Germinal center (tissue), 1 donor: ENCODE results near the gene IFT27.
"Not testable (repeated sequence)": the region's sequence is repeated elsewhere in the genome, so short reads cannot be mapped to it uniquely, and the experiment has no call there.

ENCODE experiments used
- DNase-seq: peaks from one replicate; pipeline ENCODE4 v3.0.0; 2012; ENCODE audit warnings: mixed read lengths, low spot score

Gene IFT27

GRCh38 chr22:36743591-36744412, 32.1 kb downstream of the IFT27 start:
- no peak for DNase-seq

GRCh38 chr22:36743011-36743410, 32.9 kb downstream of the IFT27 start:
- DNase-seq: no peak

GRCh38 chr22:36741968-36742367, 34.0 kb downstream of the IFT27 start:
- no peak for DNase-seq

GRCh38 chr22:36741204-36741793, 34.6 kb downstream of the IFT27 start:
- peak; percentile 21 for DNase-seq

- no peak for DNase-seq
Measured at GRCh38 chr22:36740716-36741115, 35.2 kb downstream of the IFT27 start.

- DNase-seq: no peak
Measured at GRCh38 chr22:36739185-36739584, 36.7 kb downstream of the IFT27 start.

- DNase-seq: no peak
Measured at GRCh38 chr22:36738416-36739020, 37.4 kb downstream of the IFT27 start.

- no peak for DNase-seq
Measured at GRCh38 chr22:36737776-36738175, 38.1 kb downstream of the IFT27 start.

GRCh38 chr22:36736701-36737320, 39.1 kb downstream of the IFT27 start:
- DNase-seq: no peak

- DNase-seq: no peak
Measured at GRCh38 chr22:36734171-36735058, 41.5 kb downstream of the IFT27 start.

GRCh38 chr22:36733271-36733670, 42.6 kb downstream of the IFT27 start:
- DNase-seq: no peak

- DNase-seq: no peak
Measured at GRCh38 chr22:36732609-36733008, 43.3 kb downstream of the IFT27 start.

GRCh38 chr22:36731916-36732315, 44.0 kb downstream of the IFT27 start:
- DNase-seq: no peak

- not testable (repeated sequence) for DNase-seq
Measured at GRCh38 chr22:36731321-36731720, 44.6 kb downstream of the IFT27 start.

GRCh38 chr22:36730176-36730858, 45.6 kb downstream of the IFT27 start:
- DNase-seq: no peak

GRCh38 chr22:36729321-36729720, 46.6 kb downstream of the IFT27 start:
- DNase-seq: no peak

- DNase-seq: no peak
Measured at GRCh38 chr22:36728505-36728904, 47.4 kb downstream of the IFT27 start.

- no peak for DNase-seq
Measured at GRCh38 chr22:36727927-36728488, 47.9 kb downstream of the IFT27 start.

GRCh38 chr22:36727110-36727509, 48.8 kb downstream of the IFT27 start:
- no peak for DNase-seq

GRCh38 chr22:36726007-36726380, 49.9 kb downstream of the IFT27 start:
- DNase-seq: no peak
